MM.1S (cell line): Measurements from ENCODE around the gene PLA1A.

Experiments used
- DNase-seq: peaks from one replicate; pipeline ENCODE4 v3.0.0-alpha.2; 2015
- H2AFZ ChIP-seq: fragments of 300-600 bp; sonication (generic); 2 replicates; pipeline ENCODE4 v1.6.0; 2016; ENCODE audit warnings: antibody characterized with exemption, low read length
- H3F3A ChIP-seq: fragments of 300-600 bp; sonication (generic); 2 replicates; pipeline ENCODE4 v1.6.1; 2016; ENCODE audit warnings: mild to moderate bottlenecking, antibody characterized with exemption, low read length, moderate library complexity, mixed read lengths; ENCODE audit not compliant: insufficient read depth
- H3K27ac ChIP-seq: fragments of 300-600 bp; sonication (generic); 2 replicates; pipeline ENCODE4 v1.5.1; 2016; ENCODE audit warnings: mild to moderate bottlenecking, low read length
- H3K27me3 ChIP-seq: fragments of 300-600 bp; sonication (generic); replicated peaks from 2 replicates; pipeline ENCODE4 v1.6.0; 2016; ENCODE audit warnings: low read length; ENCODE audit not compliant: insufficient read depth
- H3K36me3 ChIP-seq: fragments of 300-600 bp; sonication (generic); replicated peaks from 2 replicates; pipeline ENCODE4 v1.6.1; 2016; ENCODE audit warnings: mild to moderate bottlenecking, low read length, mixed read lengths; ENCODE audit not compliant: insufficient read depth
- H3K4me1 ChIP-seq: fragments of 300-600 bp; sonication (generic); 2 replicates; pipeline ENCODE4 v1.6.1; 2016; ENCODE audit warnings: low read length, mixed read lengths
- H3K4me2 ChIP-seq: fragments of 300-600 bp; sonication (generic); 2 replicates; pipeline ENCODE4 v1.6.0; 2016; ENCODE audit warnings: low read depth, low read length
- H3K4me3 ChIP-seq: fragments of 300-600 bp; sonication (generic); 2 replicates; pipeline ENCODE4 v1.5.1; 2016; ENCODE audit warnings: low read length, mixed read lengths
- H3K79me2 ChIP-seq: fragments of 300-600 bp; sonication (generic); 2 replicates; pipeline ENCODE4 v1.6.1; 2016; ENCODE audit warnings: mixed run types, low read length, mixed read lengths
- H3K9ac ChIP-seq: fragments of 300-600 bp; sonication (generic); 2 replicates; pipeline ENCODE4 v1.6.1; 2016; ENCODE audit warnings: low read length, mixed read lengths
- H3K9me2 ChIP-seq: fragments of 300-600 bp; sonication (generic); replicated peaks from 2 replicates; pipeline ENCODE4 v1.6.1; 2016; ENCODE audit warnings: mild to moderate bottlenecking, low read length, mixed read lengths; ENCODE audit not compliant: insufficient read depth
- H3K9me3 ChIP-seq: fragments of 300-600 bp; sonication (generic); replicated peaks from 2 replicates; pipeline ENCODE4 v1.6.1; 2016; ENCODE audit warnings: mild to moderate bottlenecking, low read length, mixed read lengths; ENCODE audit not compliant: insufficient read depth
- H4K20me1 ChIP-seq: fragments of 300-600 bp; sonication (generic); 2 replicates; pipeline ENCODE4 v1.6.1; 2016; ENCODE audit warnings: mild to moderate bottlenecking, low read length, moderate library complexity, mixed read lengths; ENCODE audit not compliant: insufficient read depth
- EZH2 ChIP-seq: fragments of 300-600 bp; sonication (generic); optimal IDR thresholded peaks from 2 replicates; pipeline ENCODE3; 2017; ENCODE audit warnings: low read depth, mild to moderate bottlenecking, antibody characterized with exemption, low read length, mixed read lengths
- EZH2phosphoT487 ChIP-seq: fragments of 300-600 bp; sonication (generic); IDR thresholded peaks from 2 replicates; pipeline ENCODE4 v1.6.1; 2018; ENCODE audit warnings: antibody characterized with exemption, low read length
- TF ChIP-seq, protein P1 (sequence below): fragments of 300-600 bp; sonication (generic); IDR thresholded peaks from 2 replicates; pipeline ENCODE4 v1.5.1; 2016; ENCODE audit warnings: antibody characterized with exemption, low read length, mixed read lengths

PLA1A gene

DNA sequence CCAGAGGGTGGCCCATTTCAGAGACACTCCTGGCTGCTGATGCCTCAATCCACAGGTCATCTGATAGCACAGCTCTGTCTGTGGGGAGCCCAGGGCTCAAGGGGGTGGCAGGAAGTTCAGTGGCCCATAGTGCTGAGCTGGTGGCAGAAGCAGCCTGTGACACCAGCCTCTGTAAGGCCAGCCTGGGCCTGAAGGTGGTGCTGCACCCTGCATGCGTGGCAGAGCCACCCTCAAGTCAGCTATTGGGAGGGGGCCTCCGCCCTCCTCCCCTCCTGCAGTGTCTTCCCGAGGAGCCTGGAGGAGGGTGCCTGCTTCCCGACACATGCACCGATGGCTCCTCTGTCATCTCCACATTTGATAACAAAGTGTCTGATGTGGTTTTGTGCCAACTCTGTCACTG is 3.0 kb downstream of the PLA1A start:
- Histone ChIP-seq H3K9ac (no peak overlapping the region), H2AFZ (no peak overlapping the region), H3K27ac (no peak overlapping the region), H3K4me2 (no peak overlapping the region), H3F3A (no peaks in the 10 kb centered on the region), H3K9me3 (no peaks in the 10 kb centered on the region), H3K4me1 (peaks cover 8% of the 10 kb centered on the region; the same call in 1 of the 2 replicates), H3K27me3 (no peaks in the 10 kb centered on the region), H3K79me2 (no peaks in the 10 kb centered on the region), H3K36me3 (no peaks in the 10 kb centered on the region), H3K9me2 (no peaks in the 10 kb centered on the region), H4K20me1 (no peaks in the 10 kb centered on the region), H3K4me3 (no peak overlapping the region)
- no peak for DNase-seq
- TF ChIP-seq, protein P1, sequence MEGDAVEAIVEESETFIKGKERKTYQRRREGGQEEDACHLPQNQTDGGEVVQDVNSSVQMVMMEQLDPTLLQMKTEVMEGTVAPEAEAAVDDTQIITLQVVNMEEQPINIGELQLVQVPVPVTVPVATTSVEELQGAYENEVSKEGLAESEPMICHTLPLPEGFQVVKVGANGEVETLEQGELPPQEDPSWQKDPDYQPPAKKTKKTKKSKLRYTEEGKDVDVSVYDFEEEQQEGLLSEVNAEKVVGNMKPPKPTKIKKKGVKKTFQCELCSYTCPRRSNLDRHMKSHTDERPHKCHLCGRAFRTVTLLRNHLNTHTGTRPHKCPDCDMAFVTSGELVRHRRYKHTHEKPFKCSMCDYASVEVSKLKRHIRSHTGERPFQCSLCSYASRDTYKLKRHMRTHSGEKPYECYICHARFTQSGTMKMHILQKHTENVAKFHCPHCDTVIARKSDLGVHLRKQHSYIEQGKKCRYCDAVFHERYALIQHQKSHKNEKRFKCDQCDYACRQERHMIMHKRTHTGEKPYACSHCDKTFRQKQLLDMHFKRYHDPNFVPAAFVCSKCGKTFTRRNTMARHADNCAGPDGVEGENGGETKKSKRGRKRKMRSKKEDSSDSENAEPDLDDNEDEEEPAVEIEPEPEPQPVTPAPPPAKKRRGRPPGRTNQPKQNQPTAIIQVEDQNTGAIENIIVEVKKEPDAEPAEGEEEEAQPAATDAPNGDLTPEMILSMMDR = peak; percentile 26; the same call in 1 of the 2 replicates
- TF ChIP-seq EZH2phosphoT487 = no peak

DNA sequence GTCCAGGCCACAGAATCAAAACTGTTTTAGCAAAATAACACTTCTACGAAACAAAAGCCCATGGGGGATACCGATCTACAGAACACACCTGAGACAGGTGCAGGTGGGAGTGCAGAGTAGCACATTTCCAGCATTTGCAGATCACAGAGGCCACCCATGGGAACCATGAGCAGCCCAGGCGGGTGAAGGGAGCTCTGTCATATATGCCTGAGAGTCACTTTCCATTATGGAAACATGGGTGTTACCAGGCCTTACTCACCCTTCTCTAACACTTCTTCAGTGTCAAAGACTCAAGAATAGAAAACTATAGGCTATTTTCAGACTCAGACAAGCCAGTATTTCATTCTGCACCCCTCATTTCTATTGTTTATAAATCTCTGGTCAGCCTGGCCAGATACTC is 3.5 kb downstream of the PLA1A start:
- H3F3A ChIP-seq = no peaks in the 10 kb centered on the region
- H3K4me1 ChIP-seq = peaks cover 4% of the 10 kb centered on the region; the same call in 1 of the 2 replicates
- TF ChIP-seq EZH2 (no peak), EZH2phosphoT487 (no peak)
- TF ChIP-seq, protein P1 = no peak
- H3K9ac ChIP-seq = no peak overlapping the region
- no peaks in the 10 kb centered on the region for H3K9me3 ChIP-seq
- no peaks in the 10 kb centered on the region for H4K20me1 ChIP-seq
- no peak for DNase-seq
- no peak overlapping the region for H3K4me3 ChIP-seq
- H3K27me3 ChIP-seq = no peaks in the 10 kb centered on the region
- H3K36me3 ChIP-seq = no peaks in the 10 kb centered on the region
- no peak overlapping the region for H3K27ac ChIP-seq
- H3K9me2 ChIP-seq = no peaks in the 10 kb centered on the region
- H2AFZ ChIP-seq = no peak overlapping the region
- H3K4me2 ChIP-seq = no peak overlapping the region
- no peaks in the 10 kb centered on the region for H3K79me2 ChIP-seq

DNA sequence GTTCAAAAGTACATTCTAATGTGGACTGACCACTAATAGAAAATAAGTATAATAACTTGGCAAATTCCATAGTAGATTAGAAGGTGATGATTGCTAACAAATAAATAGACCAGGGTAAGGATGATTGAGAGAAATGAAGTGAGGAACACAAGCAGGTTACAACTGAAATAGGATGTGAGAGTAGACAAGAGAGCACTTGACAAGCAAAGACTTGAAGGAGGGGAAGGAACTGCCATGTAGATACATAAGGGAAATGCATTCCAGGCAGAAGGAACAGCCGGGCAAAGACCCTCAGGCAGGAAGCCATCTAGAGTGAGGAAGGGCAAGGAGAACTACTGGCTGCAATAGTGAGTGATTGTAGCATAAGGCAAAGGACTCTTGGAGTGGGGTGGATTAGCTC is 5.0 kb downstream of the PLA1A start:
- Histone ChIP-seq H3K9me2 (no peaks in the 10 kb centered on the region), H3K4me3 (no peak overlapping the region), H3K4me1 (no peaks in the 10 kb centered on the region), H3K79me2 (no peaks in the 10 kb centered on the region), H3K9ac (no peak overlapping the region), H2AFZ (no peak overlapping the region), H3K27ac (no peak overlapping the region), H4K20me1 (no peaks in the 10 kb centered on the region), H3K27me3 (no peaks in the 10 kb centered on the region), H3F3A (no peaks in the 10 kb centered on the region), H3K4me2 (no peak overlapping the region), H3K9me3 (no peaks in the 10 kb centered on the region), H3K36me3 (no peaks in the 10 kb centered on the region)
- no peak for DNase-seq
- TF ChIP-seq, protein P1 = no peak
- TF ChIP-seq EZH2phosphoT487 (no peak), EZH2 (no peak)
